GM18517 (cell line): ENCODE measurements around the gene CCDC66.
A peak's percentile ranks its signal among the peaks of the same experiment; 100 is the strongest.
"Not testable (repeated sequence)": the region's sequence is repeated elsewhere in the genome, so short reads cannot be mapped to it uniquely, and the experiment has no call there.

Experiments
- ATAC-seq: cut with Tn5 transposase; IDR thresholded peaks from one replicate; pipeline ENCODE4 v1.9.1; 2021; ENCODE audit warnings: mild to moderate bottlenecking, moderate library complexity; ENCODE audit not compliant: unreplicated experiment

CCDC66 gene

GRCh38 chr3:56556908-56557830 lies at the start of gene CCDC66:
TSS of gene CCDC66 (plus strand) at chr3:56557175. CDS start at chr3:56557243, 68 bp downstream.
- ATAC-seq = peak; percentile 93

GRCh38 chr3:56519641-56520040 lies 37.3 kb upstream of the CCDC66 start:
- ATAC-seq = no peak

- no peak for ATAC-seq
These were observed 34.6 kb upstream of the CCDC66 start for GRCh38 chr3:56522374-56522773.

GRCh38 chr3:56525291-56525690 lies 31.7 kb upstream of the CCDC66 start:
- no peak for ATAC-seq

- ATAC-seq = no peak
These were observed 20.2 kb upstream of the CCDC66 start for GRCh38 chr3:56536735-56537134.

- no peak for ATAC-seq
These were observed 9.5 kb upstream of the CCDC66 start for GRCh38 chr3:56547486-56547885.

- ATAC-seq = peak; percentile 27
These were observed 826 bp downstream of the CCDC66 start for GRCh38 chr3:56557831-56558170.

- ATAC-seq = no peak
These were observed 16.5 kb downstream of the CCDC66 start for GRCh38 chr3:56573501-56573900.

- ATAC-seq = not testable (repeated sequence)
These were observed 25.0 kb downstream of the CCDC66 start for GRCh38 chr3:56581941-56582340.

- not testable (repeated sequence) for ATAC-seq
These were observed 27.3 kb downstream of the CCDC66 start for GRCh38 chr3:56584275-56584674.

GRCh38 chr3:56590814-56591213 lies 33.8 kb downstream of the CCDC66 start:
- no peak for ATAC-seq

GRCh38 chr3:56591262-56591661 lies 34.3 kb downstream of the CCDC66 start:
- ATAC-seq = no peak

- ATAC-seq = no peak
These were observed 36.6 kb downstream of the CCDC66 start for GRCh38 chr3:56593455-56594158.

- ATAC-seq = no peak
These were observed 39.2 kb downstream of the CCDC66 start for GRCh38 chr3:56595975-56596840.

- ATAC-seq = not testable (repeated sequence)
These were observed 51.5 kb downstream of the CCDC66 start for GRCh38 chr3:56608479-56608878.

- ATAC-seq = no peak
These were observed 53.8 kb downstream of the CCDC66 start for GRCh38 chr3:56610669-56611335.

- ATAC-seq = no peak
These were observed 54.4 kb downstream of the CCDC66 start for GRCh38 chr3:56611364-56611763.

- no peak for ATAC-seq
These were observed 55.2 kb downstream of the CCDC66 start for GRCh38 chr3:56612146-56612545.

- no peak for ATAC-seq
These were observed 56.0 kb downstream of the CCDC66 start for GRCh38 chr3:56613016-56613415.

- no peak for ATAC-seq
These were observed 59.6 kb downstream of the CCDC66 start for GRCh38 chr3:56616478-56617006.
